H9 (cell line): ENCODE data around the gene NFIX. TPM values are rescaled to one million over a fixed set of nuclear protein-coding genes. Genes with fewer than 3 reads are reported as not detected.
A peak's percentile ranks its signal among the peaks of the same experiment; 100 is the strongest.

Source experiments
- DNase-seq: peaks from one replicate; pipeline ENCODE4 v3.0.0-alpha.2; 2017
- H2AFZ ChIP-seq: one replicate; pipeline ENCODE4 v1.6.1; 2013; ENCODE audit warnings: mild to moderate bottlenecking, low read length, control low read depth, moderate library complexity
- H2AK5ac ChIP-seq: 2 replicates; pipeline ENCODE4 v1.6.1; 2013; ENCODE audit warnings: low read length, control low read depth, mixed read lengths; ENCODE audit not compliant: insufficient read length
- H2BK120ac ChIP-seq: one replicate; pipeline ENCODE4 v1.6.1; 2013; ENCODE audit warnings: low read depth, mild to moderate bottlenecking, low read length, control low read depth, inconsistent platforms; ENCODE audit not compliant: poor library complexity, severe bottlenecking
- H2BK12ac ChIP-seq: 2 replicates; pipeline ENCODE4 v1.6.1; 2013; ENCODE audit warnings: low read length, control low read depth, mixed read lengths, low read depth; ENCODE audit not compliant: insufficient read length
- H2BK15ac ChIP-seq: 2 replicates; pipeline ENCODE4 v1.6.1; 2013; ENCODE audit warnings: low read depth, low read length, control low read depth
- H2BK20ac ChIP-seq: one replicate; pipeline ENCODE4 v1.6.1; 2013; ENCODE audit warnings: low read depth, mild to moderate bottlenecking, low read length, control low read depth, inconsistent platforms; ENCODE audit not compliant: poor library complexity, severe bottlenecking
- H2BK5ac ChIP-seq: 2 replicates; pipeline ENCODE4 v1.6.1; 2013; ENCODE audit warnings: low read length, control low read depth, mixed read lengths; ENCODE audit not compliant: insufficient read length
- H3K14ac ChIP-seq: 2 replicates; pipeline ENCODE4 v1.6.1; 2013; ENCODE audit warnings: low read length, control low read depth; ENCODE audit not compliant: insufficient read depth
- H3K18ac ChIP-seq: 2 replicates; pipeline ENCODE4 v1.6.1; 2013; ENCODE audit warnings: low read depth, mild to moderate bottlenecking, mixed read lengths, low read length, control low read depth; ENCODE audit not compliant: insufficient read length
- H3K23ac ChIP-seq: 2 replicates; pipeline ENCODE4 v1.6.1; 2013; ENCODE audit warnings: low read length, control low read depth, mixed read lengths, low read depth; ENCODE audit not compliant: insufficient read length
- H3K23me2 ChIP-seq: 2 replicates; pipeline ENCODE4 v1.6.1; 2013; ENCODE audit warnings: low read depth, mild to moderate bottlenecking, mixed read lengths, low read length, control low read depth; ENCODE audit not compliant: insufficient read length, poor library complexity, severe bottlenecking
- H3K27ac ChIP-seq: 2 replicates; pipeline ENCODE4 v1.5.1; 2013; ENCODE audit warnings: low read length, control low read depth, mixed read lengths, low read depth; ENCODE audit not compliant: insufficient read length
- H3K27me3 ChIP-seq: 2 replicates; pipeline ENCODE4 v1.6.1; 2013; ENCODE audit warnings: low read length, control low read depth, inconsistent platforms; ENCODE audit not compliant: insufficient read depth
- H3K4ac ChIP-seq: 2 replicates; pipeline ENCODE4 v1.6.1; 2013; ENCODE audit warnings: low read depth, mild to moderate bottlenecking, control low read depth, inconsistent platforms, low read length, moderate library complexity
- H3K4me1 ChIP-seq: 2 replicates; pipeline ENCODE4 v1.6.1; 2013; ENCODE audit warnings: low read length, control low read depth, inconsistent platforms; ENCODE audit not compliant: insufficient read depth
- H3K4me2 ChIP-seq: 2 replicates; pipeline ENCODE4 v1.6.1; 2013; ENCODE audit warnings: low read length, control low read depth, mixed read lengths; ENCODE audit not compliant: insufficient read length, insufficient read depth
- H3K56ac ChIP-seq: 2 replicates; pipeline ENCODE4 v1.6.1; 2013; ENCODE audit warnings: low read depth, mild to moderate bottlenecking, mixed read lengths, low read length, control low read depth; ENCODE audit not compliant: insufficient read length
- H3K79me1 ChIP-seq: 2 replicates; pipeline ENCODE4 v1.6.1; 2013; ENCODE audit warnings: low read depth, mild to moderate bottlenecking, moderate library complexity, low read length, control low read depth, inconsistent platforms; ENCODE audit not compliant: insufficient read depth, poor library complexity, severe bottlenecking
- H3K79me2 ChIP-seq: 2 replicates; pipeline ENCODE4 v1.6.1; 2013; ENCODE audit warnings: low read length, control low read depth, inconsistent platforms; ENCODE audit not compliant: insufficient read depth
- H3K9ac ChIP-seq: 2 replicates; pipeline ENCODE4 v1.6.1; 2013; ENCODE audit warnings: low read length, control low read depth, mixed read lengths; ENCODE audit not compliant: insufficient read length; ENCODE audit errors: extremely low read depth
- H3K9me3 ChIP-seq: one replicate; pipeline ENCODE4 v1.6.1; 2013; ENCODE audit warnings: low read depth, low read length, inconsistent platforms; ENCODE audit not compliant: control insufficient read depth
- H3T11ph ChIP-seq: one replicate; pipeline ENCODE4 v1.6.1; 2013; ENCODE audit warnings: mild to moderate bottlenecking, low read length, control low read depth, inconsistent platforms
- H4K20me1 ChIP-seq: one replicate; pipeline ENCODE4 v1.6.1; 2013; ENCODE audit not compliant: control insufficient read depth, insufficient read length, insufficient read depth
- H4K5ac ChIP-seq: 2 replicates; pipeline ENCODE4 v1.6.1; 2013; ENCODE audit warnings: low read depth, mild to moderate bottlenecking, mixed read lengths, low read length, control low read depth; ENCODE audit not compliant: insufficient read length
- H4K8ac ChIP-seq: replicated peaks from 2 replicates; pipeline ENCODE4 v1.6.1; 2013; ENCODE audit warnings: low read length, control low read depth, mixed read lengths, low read depth; ENCODE audit not compliant: insufficient read length
- H4K91ac ChIP-seq: 2 replicates; pipeline ENCODE4 v1.6.1; 2013; ENCODE audit warnings: low read depth, mild to moderate bottlenecking, moderate library complexity, mixed read lengths, low read length, control low read depth; ENCODE audit not compliant: insufficient read length
- H3K27ac Mint-ChIP-seq, 3 experiments: 2 replicates in 2 of 3; 3 replicates in 1 of 3; pipeline ENCODE4 v1.8.0; 2020 to 2021; ENCODE audit warnings: mixed read lengths in 3 of 3, mild to moderate bottlenecking in 1 of 3, moderate library complexity in 1 of 3
- H3K27me3 Mint-ChIP-seq: 2 replicates; pipeline ENCODE4 v1.8.0; 2021; ENCODE audit warnings: low read depth, mild to moderate bottlenecking, moderate library complexity, mixed read lengths
- H3K36me3 Mint-ChIP-seq, 3 experiments: 2 replicates in 2 of 3; 3 replicates in 1 of 3; pipeline ENCODE4 v1.8.0; 2020 to 2021; ENCODE audit warnings: low read depth in 3 of 3, mixed read lengths in 3 of 3; ENCODE audit not compliant: insufficient read depth in 1 of 3
- H3K4me1 Mint-ChIP-seq, 2 experiments: 2 replicates each; pipeline ENCODE4 v1.8.0; 2020; ENCODE audit warnings: mixed read lengths in 2 of 2
- H3K4me3 Mint-ChIP-seq, 2 experiments: 2 replicates in 1 of 2; 3 replicates in 1 of 2; pipeline ENCODE4 v1.8.0; 2020 to 2021; ENCODE audit warnings: mild to moderate bottlenecking in 2 of 2, mixed read lengths in 2 of 2, moderate library complexity in 1 of 2
- H3K9me3 Mint-ChIP-seq, 2 experiments: 2 replicates in 1 of 2; 3 replicates in 1 of 2; pipeline ENCODE4 v1.8.0; 2020; ENCODE audit warnings: mild to moderate bottlenecking in 2 of 2, mixed read lengths in 2 of 2, moderate library complexity in 1 of 2
- WGBS: extraction: QIAGEN DNeasy Blood & Tissue Kit; methylation state at CpG from one replicate; pipeline ENCODE4 v1.1.7; 2013; ENCODE audit warnings: missing lambda C conversion rate, low lambda C conversion rate, mixed read lengths; ENCODE audit not compliant: insufficient read length; ENCODE audit errors: extremely low coverage; 5-methylcytosine and 5-hydroxymethylcytosine counted together
- total RNA-seq: library from RNA; stranded (reverse); gene quantifications from 2 replicates; pipeline ENCODE4 v1.2.1, GENCODE V29; 2021
- TF ChIP-seq, protein P1 (sequence below): fragments of 200-600 bp; sonication (generic); conservative IDR thresholded peaks from 3 replicates; pipeline ENCODE4 v1.8.0; 2021; ENCODE audit warnings: antibody characterized with exemption, mild to moderate bottlenecking

NFIX gene
- total RNA-seq, 1 experiment from 2014 or later: 0.31 TPM

GRCh38 chr19:13087795-13088537 is 92.7 kb downstream of the NFIX start:
- no peak overlapping the region for H2BK20ac ChIP-seq
- TF ChIP-seq, protein P1, sequence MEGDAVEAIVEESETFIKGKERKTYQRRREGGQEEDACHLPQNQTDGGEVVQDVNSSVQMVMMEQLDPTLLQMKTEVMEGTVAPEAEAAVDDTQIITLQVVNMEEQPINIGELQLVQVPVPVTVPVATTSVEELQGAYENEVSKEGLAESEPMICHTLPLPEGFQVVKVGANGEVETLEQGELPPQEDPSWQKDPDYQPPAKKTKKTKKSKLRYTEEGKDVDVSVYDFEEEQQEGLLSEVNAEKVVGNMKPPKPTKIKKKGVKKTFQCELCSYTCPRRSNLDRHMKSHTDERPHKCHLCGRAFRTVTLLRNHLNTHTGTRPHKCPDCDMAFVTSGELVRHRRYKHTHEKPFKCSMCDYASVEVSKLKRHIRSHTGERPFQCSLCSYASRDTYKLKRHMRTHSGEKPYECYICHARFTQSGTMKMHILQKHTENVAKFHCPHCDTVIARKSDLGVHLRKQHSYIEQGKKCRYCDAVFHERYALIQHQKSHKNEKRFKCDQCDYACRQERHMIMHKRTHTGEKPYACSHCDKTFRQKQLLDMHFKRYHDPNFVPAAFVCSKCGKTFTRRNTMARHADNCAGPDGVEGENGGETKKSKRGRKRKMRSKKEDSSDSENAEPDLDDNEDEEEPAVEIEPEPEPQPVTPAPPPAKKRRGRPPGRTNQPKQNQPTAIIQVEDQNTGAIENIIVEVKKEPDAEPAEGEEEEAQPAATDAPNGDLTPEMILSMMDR: no peak
- peaks cover 16 to 39% of the 10 kb centered on the region in 2 experiments for H3K4me1 Mint-ChIP-seq
- H3K9me3 ChIP-seq: no peaks in the 10 kb centered on the region
- no peak overlapping the region for H2BK120ac ChIP-seq
- WGBS: no CpG with 5 or more reads among the region's 37 CpGs
- H3K4me2 ChIP-seq: no peak overlapping the region
- no peak overlapping the region for H4K8ac ChIP-seq
- H3K18ac ChIP-seq: no peak overlapping the region
- no peak overlapping the region for H2AK5ac ChIP-seq
- H2BK5ac ChIP-seq: no peak overlapping the region
- no peak overlapping the region for H2AFZ ChIP-seq
- no peaks in the 10 kb centered on the region for H3K36me3 Mint-ChIP-seq
- no peak overlapping the region for H4K5ac ChIP-seq
- H3K27me3 ChIP-seq: no peaks in the 10 kb centered on the region; the same call in 1 of the 2 replicates
- H2BK15ac ChIP-seq: no peak overlapping the region
- H4K91ac ChIP-seq: no peak overlapping the region
- peaks cover 1% of the 10 kb centered on the region for H3K23me2 ChIP-seq
- H3K27ac Mint-ChIP-seq: peak overlapping the region in 1 of 3 experiments; percentile 40; a peak in 1 of 7 replicates
- H3K27ac ChIP-seq: no peak overlapping the region
- H3T11ph ChIP-seq: no peak overlapping the region
- no peaks in the 10 kb centered on the region for H3K79me2 ChIP-seq
- no peaks in the 10 kb centered on the region for H3K79me1 ChIP-seq
- peak overlapping the region in 1 of 2 experiments; percentile 44; a peak in 1 of 5 replicates for H3K4me3 Mint-ChIP-seq
- H3K14ac ChIP-seq: no peak overlapping the region
- peaks cover 56% of the 10 kb centered on the region for H3K27me3 Mint-ChIP-seq
- no peaks in the 10 kb centered on the region for H4K20me1 ChIP-seq
- H3K9me3 Mint-ChIP-seq: no peaks in the 10 kb centered on the region
- H3K4me1 ChIP-seq: peaks cover 2% of the 10 kb centered on the region; the same call in 1 of the 2 replicates
- no peak overlapping the region for H3K23ac ChIP-seq
- no peak overlapping the region for H3K4ac ChIP-seq
- no peak overlapping the region for H3K9ac ChIP-seq
- no peak overlapping the region for H2BK12ac ChIP-seq
- H3K56ac ChIP-seq: no peak overlapping the region
- no peak for DNase-seq
